GM12801 (cell line): ENCODE data around the gene ADGRB3.

Source experiments
- CTCF ChIP-seq: IDR thresholded peaks from one replicate; pipeline ENCODE4 v1.5.1; 2011; ENCODE audit warnings: control low read depth; ENCODE audit not compliant: insufficient read length; ENCODE audit errors: extremely low read depth

The ADGRB3 gene

GRCh38 chr6:69349771-69350170 lies 714.7 kb downstream of the ADGRB3 start:
- no peak for TF ChIP-seq CTCF

- TF ChIP-seq CTCF: no peak
These were observed 727.1 kb downstream of the ADGRB3 start for GRCh38 chr6:69362209-69362608.

GRCh38 chr6:69366831-69367230 lies 731.7 kb downstream of the ADGRB3 start:
- no peak for TF ChIP-seq CTCF

- no peak for TF ChIP-seq CTCF
These were observed 733.5 kb downstream of the ADGRB3 start for GRCh38 chr6:69368613-69369012.

- no peak for TF ChIP-seq CTCF
These were observed 735.7 kb downstream of the ADGRB3 start for GRCh38 chr6:69370763-69371162.

- TF ChIP-seq CTCF: no peak
These were observed 743.2 kb downstream of the ADGRB3 start for GRCh38 chr6:69378326-69378725.

- TF ChIP-seq CTCF: no peak
These were observed 744.4 kb downstream of the ADGRB3 start for GRCh38 chr6:69379518-69379917.

- TF ChIP-seq CTCF: no peak
These were observed 748.5 kb downstream of the ADGRB3 start for GRCh38 chr6:69383627-69384026.
